ENCODE results near the gene LAMTOR5. TPM values are rescaled to one million over a fixed set of nuclear protein-coding genes. Genes with fewer than 3 reads are reported as not detected.

Gene LAMTOR5
- total and polyA plus RNA-seq, 2 experiments from 2014 or later = 67.1 to 307 TPM

- Histone ChIP-seq H4K20me1 (ENCODE audit: insufficient read depth) (no peaks in the 10 kb centered on the region), H3K27ac (no peak overlapping the region), H3K9me3 (ENCODE audit: low read depth) (no peaks in the 10 kb centered on the region), H3F3A (ENCODE audit: insufficient read depth) (peaks cover 4% of the 10 kb centered on the region; the same call in 1 of the 2 replicates), H3K9ac (no peak overlapping the region), H3K79me2 (ENCODE audit: insufficient read depth) (peaks cover 86% of the 10 kb centered on the region), H3K4me2 (ENCODE audit: unreplicated experiment) (no peak overlapping the region), H3K27me3 (replicated peaks; ENCODE audit: insufficient read depth) (no peaks in the 10 kb centered on the region), H2AFZ (no peak overlapping the region), H3K36me3 (ENCODE audit: low read depth) (peaks cover 8% of the 10 kb centered on the region), H3K4me3 (no peak overlapping the region), H3K9me2 (ENCODE audit: insufficient read depth) (no peaks in the 10 kb centered on the region), H3K4me1 (ENCODE audit: insufficient read depth) (no peaks in the 10 kb centered on the region)
- WGBS, 2 experiments (ENCODE audit: low coverage in 1 of 2, low lambda C conversion rate in 2 of 2, missing lambda C conversion rate in 2 of 2) = 93 to 100% methylated on average over 1 of the region's 1 CpG
- no peak for DNase-seq
- in situ Hi-C loops (cut with MboI) = no loop called here
- no peak for TF ChIP-seq EZH2 (IDR thresholded peaks at IDR 0.05; ENCODE audit: insufficient read depth, poor library complexity, severe bottlenecking)
- TF ChIP-seq EZH2phosphoT487 (IDR thresholded peaks at IDR 0.05; ENCODE audit: insufficient read depth, low read depth) = no peak
Measured at GRCh38 chr1:110361856-110362255, 45.6 kb downstream of the LAMTOR5 start.

GRCh38 chr1:110360431-110360830, 47.1 kb downstream of the LAMTOR5 start:
- Histone ChIP-seq H3K4me3 (no peak overlapping the region), H3K79me2 (ENCODE audit: insufficient read depth) (peaks cover 88% of the 10 kb centered on the region), H3K36me3 (ENCODE audit: low read depth) (peaks cover 16% of the 10 kb centered on the region), H4K20me1 (ENCODE audit: insufficient read depth) (no peaks in the 10 kb centered on the region), H3K9me2 (ENCODE audit: insufficient read depth) (no peaks in the 10 kb centered on the region), H3K4me2 (ENCODE audit: unreplicated experiment) (no peak overlapping the region), H3K27ac (no peak overlapping the region), H3F3A (ENCODE audit: insufficient read depth) (peaks cover 4% of the 10 kb centered on the region; the same call in 1 of the 2 replicates), H3K4me1 (ENCODE audit: insufficient read depth) (no peaks in the 10 kb centered on the region), H3K27me3 (replicated peaks; ENCODE audit: insufficient read depth) (no peaks in the 10 kb centered on the region), H2AFZ (no peak overlapping the region), H3K9me3 (ENCODE audit: low read depth) (no peaks in the 10 kb centered on the region), H3K9ac (no peak overlapping the region)
- in situ Hi-C loops (cut with MboI) = no loop called here
- WGBS, 2 experiments (ENCODE audit: low coverage in 1 of 2, low lambda C conversion rate in 2 of 2, missing lambda C conversion rate in 2 of 2) = 98 to 99% methylated on average over 2 of the region's 2 CpGs
- DNase-seq = no peak
- TF ChIP-seq EZH2 (IDR thresholded peaks at IDR 0.05; ENCODE audit: insufficient read depth, poor library complexity, severe bottlenecking) = no peak
- no peak for TF ChIP-seq EZH2phosphoT487 (IDR thresholded peaks at IDR 0.05; ENCODE audit: insufficient read depth, low read depth)

GRCh38 chr1:110356379-110356778, 51.1 kb downstream of the LAMTOR5 start:
- TF ChIP-seq EZH2phosphoT487 (IDR thresholded peaks at IDR 0.05; ENCODE audit: insufficient read depth, low read depth) = no peak
- no peak for TF ChIP-seq EZH2 (IDR thresholded peaks at IDR 0.05; ENCODE audit: insufficient read depth, poor library complexity, severe bottlenecking)
- in situ Hi-C loops (cut with MboI) = no loop called here
- Histone ChIP-seq H3K36me3 (ENCODE audit: low read depth) (peaks cover 8% of the 10 kb centered on the region), H3K9ac (no peak overlapping the region), H3K27ac (no peak overlapping the region), H3K27me3 (replicated peaks; ENCODE audit: insufficient read depth) (no peaks in the 10 kb centered on the region), H3K9me2 (ENCODE audit: insufficient read depth) (no peaks in the 10 kb centered on the region), H3K9me3 (ENCODE audit: low read depth) (no peaks in the 10 kb centered on the region), H3F3A (ENCODE audit: insufficient read depth) (no peaks in the 10 kb centered on the region; the same call in 1 of the 2 replicates), H3K4me3 (no peak overlapping the region), H3K79me2 (ENCODE audit: insufficient read depth) (peaks cover 98% of the 10 kb centered on the region), H2AFZ (no peak overlapping the region), H3K4me2 (ENCODE audit: unreplicated experiment) (no peak overlapping the region), H3K4me1 (ENCODE audit: insufficient read depth) (no peaks in the 10 kb centered on the region), H4K20me1 (ENCODE audit: insufficient read depth) (no peaks in the 10 kb centered on the region)
- DNase-seq = no peak
- 96% methylated on average over 2 of the region's 2 CpGs for WGBS, 2 experiments (ENCODE audit: low coverage in 1 of 2, low lambda C conversion rate in 2 of 2, missing lambda C conversion rate in 2 of 2)

GRCh38 chr1:110355321-110355720, 52.2 kb downstream of the LAMTOR5 start:
- H3K4me3 ChIP-seq = no peak overlapping the region
- no peaks in the 10 kb centered on the region for H3K9me3 ChIP-seq (ENCODE audit: low read depth)
- no peak overlapping the region for H3K27ac ChIP-seq
- no peak for DNase-seq
- TF ChIP-seq EZH2phosphoT487 (IDR thresholded peaks at IDR 0.05; ENCODE audit: insufficient read depth, low read depth) (no peak), EZH2 (IDR thresholded peaks at IDR 0.05; ENCODE audit: insufficient read depth, poor library complexity, severe bottlenecking) (no peak)
- no peak overlapping the region for H2AFZ ChIP-seq
- H3K9me2 ChIP-seq (ENCODE audit: insufficient read depth) = no peaks in the 10 kb centered on the region
- 49 to 52% methylated on average over 1 of the region's 1 CpG for WGBS, 2 experiments (ENCODE audit: low coverage in 1 of 2, low lambda C conversion rate in 2 of 2, missing lambda C conversion rate in 2 of 2)
- no peaks in the 10 kb centered on the region for H3K4me1 ChIP-seq (ENCODE audit: insufficient read depth)
- H3K4me2 ChIP-seq (ENCODE audit: unreplicated experiment) = no peak overlapping the region
- peaks cover 100% of the 10 kb centered on the region for H3K79me2 ChIP-seq (ENCODE audit: insufficient read depth)
- H3K27me3 ChIP-seq (replicated peaks; ENCODE audit: insufficient read depth) = no peaks in the 10 kb centered on the region
- in situ Hi-C loops (cut with MboI) = no loop called here
- H4K20me1 ChIP-seq (ENCODE audit: insufficient read depth) = no peaks in the 10 kb centered on the region
- H3K36me3 ChIP-seq (ENCODE audit: low read depth) = peaks cover 8% of the 10 kb centered on the region
- H3F3A ChIP-seq (ENCODE audit: insufficient read depth) = no peaks in the 10 kb centered on the region
- no peak overlapping the region for H3K9ac ChIP-seq

Other genes with a start within 250 kb of the LAMTOR5 start
- gene KCNC4, start 197.4 kb downstream of the LAMTOR5 start, total RNA-seq (2014; rRNA removed; shearing (Covaris generic)) = 12.1 and 29.3 TPM in 2 replicates
- 8.0 and 8.9 TPM in 2 replicates for gene KCNC4, start 197.4 kb downstream of the LAMTOR5 start, polyA plus RNA-seq (2016; fragmentation: Nextera tagmentation; extraction: Ambion mirVana)
- gene RBM15, start 68.3 kb downstream of the LAMTOR5 start, total RNA-seq (2014; rRNA removed; shearing (Covaris generic)) = 18.7 and 22.5 TPM in 2 replicates
- 6.4 and 6.6 TPM in 2 replicates for gene RBM15, start 68.3 kb downstream of the LAMTOR5 start, polyA plus RNA-seq (2016; fragmentation: Nextera tagmentation; extraction: Ambion mirVana)
- 28.1 and 34.3 TPM in 2 replicates for gene SLC16A4, start 16.7 kb downstream of the LAMTOR5 start, total RNA-seq (2014; rRNA removed; shearing (Covaris generic))
- 15.6 and 15.9 TPM in 2 replicates for gene SLC16A4, start 16.7 kb downstream of the LAMTOR5 start, polyA plus RNA-seq (2016; fragmentation: Nextera tagmentation; extraction: Ambion mirVana)
- not detected in 2 replicates for gene PROK1, start 43.5 kb upstream of the LAMTOR5 start, total RNA-seq (2014; rRNA removed; shearing (Covaris generic))
- not detected in 2 replicates for gene PROK1, start 43.5 kb upstream of the LAMTOR5 start, polyA plus RNA-seq (2016; fragmentation: Nextera tagmentation; extraction: Ambion mirVana)
- not detected in 2 replicates for gene KCNA10, start 111.5 kb upstream of the LAMTOR5 start, total RNA-seq (2014; rRNA removed; shearing (Covaris generic))
- gene KCNA10, start 111.5 kb upstream of the LAMTOR5 start, polyA plus RNA-seq (2016; fragmentation: Nextera tagmentation; extraction: Ambion mirVana) = not detected in 2 replicates
- gene KCNA2, start 198.7 kb upstream of the LAMTOR5 start, total RNA-seq (2014; rRNA removed; shearing (Covaris generic)) = not detected in 2 replicates
- gene KCNA2, start 198.7 kb upstream of the LAMTOR5 start, polyA plus RNA-seq (2016; fragmentation: Nextera tagmentation; extraction: Ambion mirVana) = not detected in 2 replicates

All from GM23248 (cell line).